HFFc6 (cell line): ENCODE data around the gene ZNF865. TPM values are rescaled to one million over a fixed set of nuclear protein-coding genes. Genes with fewer than 3 reads are reported as not detected.

Experiments used
- DNase-seq: peaks from one replicate; pipeline ENCODE4 v3.0.0-alpha.2; 2018
- H3K27ac Mint-ChIP-seq: 2 replicates; pipeline ENCODE4 v1.8.0; 2020; ENCODE audit warnings: mild to moderate bottlenecking, mixed read lengths
- H3K27me3 Mint-ChIP-seq: 2 replicates; pipeline ENCODE4 v1.8.0; 2021; ENCODE audit warnings: mild to moderate bottlenecking, moderate library complexity, mixed read lengths; ENCODE audit not compliant: insufficient read depth
- H3K36me3 Mint-ChIP-seq: 2 replicates; pipeline ENCODE4 v1.8.0; 2021; ENCODE audit warnings: low read depth, mixed read lengths
- H3K4me1 Mint-ChIP-seq: 2 replicates; pipeline ENCODE4 v1.8.0; 2020; ENCODE audit warnings: low read depth, mixed read lengths
- H3K4me3 Mint-ChIP-seq: 2 replicates; pipeline ENCODE4 v1.8.0; 2020; ENCODE audit warnings: mild to moderate bottlenecking, moderate library complexity, mixed read lengths
- H3K9me3 Mint-ChIP-seq: 2 replicates; pipeline ENCODE4 v1.8.0; 2020; ENCODE audit warnings: mild to moderate bottlenecking, mixed read lengths
- CTCF ChIP-seq: fragments of 200-600 bp; sonication (generic); IDR thresholded peaks from 2 replicates; pipeline ENCODE4 v1.5.0; 2021; ENCODE audit warnings: antibody characterized with exemption, mild to moderate bottlenecking
- total RNA-seq, 6 experiments: library from RNA; stranded (reverse); fragmentation: NEBNext Ultra II Directional; extraction: Animal tissue kit (Norgen Biotek cat#: 25700); gene quantifications; 2 replicates in 1 of 6; 3 replicates in 5 of 6; pipeline ENCODE4 v1.2.3, GENCODE V29; 2021

ZNF865 gene
- total RNA-seq, 6 experiments from 2014 or later, result 13.3 to 14.1 (median 13.8) TPM

GRCh38 chr19:55592391-55593090 lies 12.9 kb upstream of the ZNF865 start:
- no peak for TF ChIP-seq CTCF
- H3K9me3 Mint-ChIP-seq, result no peaks in the 10 kb centered on the region

DNA sequence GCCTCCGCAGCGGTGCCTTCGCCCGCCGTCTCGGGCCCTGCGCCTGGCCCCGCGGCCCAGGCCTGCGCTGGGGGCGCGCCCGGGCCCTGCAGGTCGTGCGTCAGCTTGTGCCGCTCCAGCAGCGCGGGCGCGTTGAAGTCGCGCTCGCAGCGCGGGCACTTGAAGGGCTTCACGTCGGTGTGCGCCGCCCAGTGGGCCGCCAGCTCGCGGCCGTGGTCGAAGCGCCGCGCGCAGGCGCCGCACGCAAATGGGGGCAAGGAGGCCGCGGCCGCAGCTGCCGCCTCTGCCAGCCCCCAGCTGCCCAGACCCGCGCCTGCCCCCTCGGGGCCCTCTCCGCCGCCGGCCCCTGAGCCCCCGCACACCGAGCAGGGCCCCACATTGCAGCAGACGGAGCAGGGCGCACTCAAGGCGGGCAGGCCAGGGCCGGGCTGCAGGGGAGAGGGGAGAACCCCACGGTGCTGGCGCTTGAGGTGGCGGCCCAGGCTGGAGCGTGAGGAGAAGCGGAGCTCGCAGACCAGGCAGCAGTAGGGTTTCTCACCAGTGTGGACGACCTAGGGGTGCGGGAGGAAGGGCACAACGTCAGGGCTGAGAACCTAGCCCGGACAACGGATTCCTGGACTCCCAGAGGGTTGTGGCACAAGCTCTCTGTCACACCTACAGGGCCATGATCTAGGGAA lies 12.2 kb upstream of the ZNF865 start:
- no peak overlapping the region for H3K4me3 Mint-ChIP-seq
- no peak for TF ChIP-seq CTCF
- DNase-seq, result no peak

More at GRCh38 chr19:55592391-55593090, 12.9 kb upstream of the ZNF865 start:
- Mint-ChIP-seq H3K36me3 (peaks cover 41% of the 10 kb centered on the region), H3K4me1 (no peaks in the 10 kb centered on the region), H3K4me3 (no peak overlapping the region), H3K27ac (no peak overlapping the region), H3K27me3 (peaks cover 3% of the 10 kb centered on the region; the same call in 1 of the 2 replicates)
- no peak for DNase-seq

DNA sequence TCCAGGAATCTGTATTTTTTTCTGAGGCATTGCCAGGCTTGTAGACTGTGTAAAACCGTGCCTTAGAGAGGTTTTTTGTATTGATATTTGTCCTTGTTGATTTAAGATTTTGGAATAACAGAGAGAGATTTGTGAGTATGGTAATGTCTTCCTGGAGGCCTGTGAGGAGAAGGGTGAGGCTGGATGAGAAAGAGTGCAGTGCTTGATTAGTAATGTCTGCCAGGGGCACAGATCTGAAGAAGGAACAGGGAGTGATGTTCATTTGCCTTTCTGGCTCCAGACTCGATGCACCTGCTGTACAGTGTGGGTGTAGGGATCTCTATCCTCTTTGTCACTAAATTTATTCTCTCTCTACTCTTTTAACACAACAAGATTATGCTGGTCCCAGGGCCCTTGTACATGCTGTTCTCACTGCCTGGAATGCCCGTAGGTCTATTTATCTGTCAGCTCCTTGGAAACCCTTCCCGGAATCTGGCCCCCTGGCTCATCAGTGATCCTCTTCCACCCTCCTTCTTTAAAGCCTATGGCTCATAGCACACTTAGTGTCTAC lies 10.4 kb upstream of the ZNF865 start:
- Mint-ChIP-seq H3K27ac (no peak overlapping the region), H3K9me3 (no peaks in the 10 kb centered on the region), H3K4me3 (no peak overlapping the region)

More for the DNA sequence above, 12.2 kb upstream of the ZNF865 start:
- H3K9me3 Mint-ChIP-seq, result no peaks in the 10 kb centered on the region
- H3K36me3 Mint-ChIP-seq, result peaks cover 45% of the 10 kb centered on the region
- no peak overlapping the region for H3K27ac Mint-ChIP-seq
- peaks cover 3% of the 10 kb centered on the region; the same call in 1 of the 2 replicates for H3K27me3 Mint-ChIP-seq
- H3K4me1 Mint-ChIP-seq, result no peaks in the 10 kb centered on the region; the same call in 1 of the 2 replicates

DNA sequence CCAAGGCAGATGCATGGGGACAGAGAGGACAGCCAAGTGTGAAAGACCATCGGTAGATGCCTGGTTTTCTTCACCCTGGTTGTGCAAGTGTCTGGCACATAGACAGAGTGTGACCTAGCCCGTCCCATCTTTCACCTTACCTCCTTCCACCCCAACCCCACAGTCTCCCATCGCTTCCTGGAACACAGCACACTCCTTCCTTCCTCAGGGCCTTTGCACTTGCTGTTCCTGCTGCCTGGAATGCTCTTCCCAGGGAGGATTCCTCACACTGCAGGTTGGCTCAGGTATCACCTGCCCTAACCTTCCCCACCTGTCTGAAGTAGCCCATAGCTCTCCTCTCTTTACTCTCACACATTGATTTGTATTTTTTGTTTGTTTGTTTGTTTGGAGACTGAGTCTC lies 9.1 kb upstream of the ZNF865 start:
- peaks cover 51% of the 10 kb centered on the region for H3K36me3 Mint-ChIP-seq
- no peaks in the 10 kb centered on the region; the same call in 1 of the 2 replicates for H3K27me3 Mint-ChIP-seq

More for the DNA sequence above, 10.4 kb upstream of the ZNF865 start:
- DNase-seq, result no peak
- Mint-ChIP-seq H3K4me1 (peaks cover 7% of the 10 kb centered on the region), H3K27me3 (peaks cover 3% of the 10 kb centered on the region), H3K36me3 (peaks cover 52% of the 10 kb centered on the region)
- no peak for TF ChIP-seq CTCF

DNA sequence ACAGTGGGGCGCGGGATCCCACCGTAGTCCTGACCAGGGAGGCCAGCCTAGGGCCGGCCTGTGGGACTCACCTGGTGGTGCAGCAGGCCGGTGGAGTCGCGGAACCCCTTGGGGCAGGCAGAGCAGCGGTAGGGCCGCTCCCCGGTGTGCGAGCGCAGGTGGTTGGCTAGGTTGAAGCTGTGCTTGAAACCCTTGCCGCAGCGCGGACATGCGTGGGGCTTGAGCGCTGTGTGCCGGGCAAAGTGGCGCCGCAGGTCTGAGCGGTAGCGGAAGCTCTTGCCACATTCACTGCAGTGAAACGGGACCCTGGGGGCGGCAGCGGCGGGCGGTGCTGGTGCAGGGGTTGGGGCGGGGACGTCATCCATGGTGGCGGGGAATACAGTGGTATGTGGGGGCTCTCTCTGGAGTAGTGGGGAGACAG lies 7.9 kb upstream of the ZNF865 start:
- DNase-seq, result no peak
- peaks cover 19% of the 10 kb centered on the region for H3K4me1 Mint-ChIP-seq
- no peak overlapping the region for H3K4me3 Mint-ChIP-seq
- no peak overlapping the region for H3K27ac Mint-ChIP-seq
- no peaks in the 10 kb centered on the region; the same call in 1 of the 2 replicates for H3K27me3 Mint-ChIP-seq
- no peaks in the 10 kb centered on the region for H3K9me3 Mint-ChIP-seq
- no peak for TF ChIP-seq CTCF
- peaks cover 44% of the 10 kb centered on the region for H3K36me3 Mint-ChIP-seq

More for the DNA sequence above, 9.1 kb upstream of the ZNF865 start:
- Mint-ChIP-seq H3K4me3 (no peak overlapping the region), H3K4me1 (peaks cover 13% of the 10 kb centered on the region), H3K27ac (no peak overlapping the region), H3K9me3 (no peaks in the 10 kb centered on the region)
- no peak for TF ChIP-seq CTCF
- no peak for DNase-seq
